ENCODE measurements around the gene DOCK7.

Gene DOCK7

DNA sequence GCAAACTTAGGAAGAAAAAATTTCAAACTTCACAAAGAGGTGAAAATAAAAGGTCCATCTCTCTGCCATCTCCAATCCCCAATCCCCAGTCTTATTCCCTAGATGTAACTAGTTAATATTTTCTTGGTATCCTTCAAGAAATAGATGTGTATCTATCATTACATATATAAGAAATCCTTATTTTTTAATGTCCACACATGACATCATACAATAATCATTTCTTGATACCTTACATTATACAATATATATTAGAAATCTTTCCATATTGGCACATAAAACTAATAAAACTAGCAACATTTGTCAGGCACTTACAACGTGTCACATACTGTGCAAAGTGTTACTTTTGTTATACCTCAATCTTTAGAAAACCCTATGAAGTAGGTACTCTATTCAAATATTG is 16.2 kb downstream of the DOCK7 start:
- TF ChIP-seq, protein P1, sequence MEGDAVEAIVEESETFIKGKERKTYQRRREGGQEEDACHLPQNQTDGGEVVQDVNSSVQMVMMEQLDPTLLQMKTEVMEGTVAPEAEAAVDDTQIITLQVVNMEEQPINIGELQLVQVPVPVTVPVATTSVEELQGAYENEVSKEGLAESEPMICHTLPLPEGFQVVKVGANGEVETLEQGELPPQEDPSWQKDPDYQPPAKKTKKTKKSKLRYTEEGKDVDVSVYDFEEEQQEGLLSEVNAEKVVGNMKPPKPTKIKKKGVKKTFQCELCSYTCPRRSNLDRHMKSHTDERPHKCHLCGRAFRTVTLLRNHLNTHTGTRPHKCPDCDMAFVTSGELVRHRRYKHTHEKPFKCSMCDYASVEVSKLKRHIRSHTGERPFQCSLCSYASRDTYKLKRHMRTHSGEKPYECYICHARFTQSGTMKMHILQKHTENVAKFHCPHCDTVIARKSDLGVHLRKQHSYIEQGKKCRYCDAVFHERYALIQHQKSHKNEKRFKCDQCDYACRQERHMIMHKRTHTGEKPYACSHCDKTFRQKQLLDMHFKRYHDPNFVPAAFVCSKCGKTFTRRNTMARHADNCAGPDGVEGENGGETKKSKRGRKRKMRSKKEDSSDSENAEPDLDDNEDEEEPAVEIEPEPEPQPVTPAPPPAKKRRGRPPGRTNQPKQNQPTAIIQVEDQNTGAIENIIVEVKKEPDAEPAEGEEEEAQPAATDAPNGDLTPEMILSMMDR (IDR thresholded peaks at IDR 0.05; ENCODE audit: unreplicated experiment in 3 of 3) = no peak
- Mint-ChIP-seq H3K4me1 (peaks cover 7% of the 10 kb centered on the region), H3K36me3 (ENCODE audit: low read depth) (peaks cover 18% of the 10 kb centered on the region), H3K27me3 (ENCODE audit: low read depth) (no peaks in the 10 kb centered on the region), H3K27ac (no peak overlapping the region), H3K9me3 (no peaks in the 10 kb centered on the region), H3K4me3 (no peak overlapping the region)

DNA sequence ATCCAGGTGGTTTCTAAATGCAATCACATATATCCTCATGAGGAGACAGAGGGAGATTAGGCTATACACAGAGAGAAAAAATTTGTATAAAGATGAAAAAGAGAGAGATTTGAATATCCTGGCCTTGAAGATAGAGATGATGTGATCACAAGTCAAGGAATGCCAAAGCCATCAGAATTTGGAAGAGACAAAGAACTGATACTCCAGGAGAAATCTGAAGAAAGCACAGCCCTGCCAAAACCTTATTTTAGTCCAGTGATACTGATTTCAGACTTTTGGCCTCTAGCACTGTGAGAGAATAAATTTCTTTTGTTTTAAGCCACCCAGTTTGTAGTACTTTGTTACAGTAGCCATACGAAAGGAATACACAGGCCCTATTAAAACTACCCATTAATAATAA is 33.4 kb downstream of the DOCK7 start:
- Mint-ChIP-seq H3K27ac (peak overlapping the region in 1 of 3 experiments; percentile 11), H3K27me3 (ENCODE audit: low read depth) (no peaks in the 10 kb centered on the region), H3K4me1 (peaks cover 6% of the 10 kb centered on the region), H3K36me3 (ENCODE audit: low read depth) (peaks cover 46% of the 10 kb centered on the region), H3K9me3 (peaks cover 5% of the 10 kb centered on the region), H3K4me3 (no peak overlapping the region)
- TF ChIP-seq, protein P1 (IDR thresholded peaks at IDR 0.05; ENCODE audit: unreplicated experiment in 3 of 3) = no peak

DNA sequence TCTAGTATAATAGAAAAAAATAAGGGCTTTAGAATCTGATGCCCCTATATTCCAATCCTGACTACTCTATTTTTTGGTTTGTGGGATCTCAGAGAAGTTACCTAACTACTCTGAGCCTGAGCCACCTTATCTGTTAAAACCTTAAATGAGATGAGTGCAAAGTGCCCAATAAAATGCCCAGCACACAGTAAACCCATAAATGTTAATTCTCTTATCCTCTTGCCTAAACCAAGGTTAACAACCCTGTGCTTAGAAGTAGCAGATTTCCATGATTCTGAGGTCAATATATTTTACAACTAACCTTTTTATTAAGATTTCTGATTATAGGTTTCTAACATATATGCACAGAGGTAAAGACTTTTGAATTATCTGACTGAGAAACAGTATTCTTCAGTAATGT is 35.8 kb downstream of the DOCK7 start:
- TF ChIP-seq, protein P1 (IDR thresholded peaks at IDR 0.05; ENCODE audit: unreplicated experiment in 3 of 3) = no peak
- Mint-ChIP-seq H3K27ac (no peak overlapping the region), H3K36me3 (ENCODE audit: low read depth) (peaks cover 46% of the 10 kb centered on the region), H3K9me3 (peaks cover 5% of the 10 kb centered on the region), H3K4me1 (peaks cover 6% of the 10 kb centered on the region), H3K4me3 (no peak overlapping the region), H3K27me3 (ENCODE audit: low read depth) (no peaks in the 10 kb centered on the region)

DNA sequence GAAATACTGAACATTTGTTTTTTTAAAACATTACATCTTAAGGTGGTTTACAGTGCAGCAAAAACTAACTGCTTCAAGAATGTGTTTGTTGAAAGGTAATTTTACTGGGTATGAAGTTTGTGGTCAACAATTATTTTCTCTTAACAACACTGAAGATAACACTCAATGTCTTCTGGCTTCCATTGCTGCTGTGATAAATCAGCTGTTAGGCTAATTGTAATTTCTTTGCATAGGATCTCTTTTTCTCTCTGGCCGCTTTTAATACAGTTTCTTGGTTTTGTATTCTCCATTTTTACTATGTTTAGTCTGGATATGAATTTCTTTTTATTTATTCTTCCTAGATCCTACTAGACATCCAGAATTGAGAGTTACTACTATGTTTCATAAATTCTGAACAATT is 44.9 kb downstream of the DOCK7 start:
- Mint-ChIP-seq H3K9me3 (peaks cover 15% of the 10 kb centered on the region), H3K27me3 (ENCODE audit: low read depth) (no peaks in the 10 kb centered on the region), H3K4me3 (no peak overlapping the region), H3K36me3 (ENCODE audit: low read depth) (peaks cover 84% of the 10 kb centered on the region), H3K27ac (no peak overlapping the region), H3K4me1 (no peaks in the 10 kb centered on the region)
- TF ChIP-seq, protein P1 (IDR thresholded peaks at IDR 0.05; ENCODE audit: unreplicated experiment in 3 of 3) = no peak

- peaks cover 79% of the 10 kb centered on the region for H3K36me3 Mint-ChIP-seq (ENCODE audit: low read depth)
- H3K4me3 Mint-ChIP-seq = no peak overlapping the region
- no peaks in the 10 kb centered on the region for H3K27me3 Mint-ChIP-seq (ENCODE audit: low read depth)
- TF ChIP-seq, protein P1 (IDR thresholded peaks at IDR 0.05; ENCODE audit: unreplicated experiment in 3 of 3) = no peak
- no peaks in the 10 kb centered on the region for H3K4me1 Mint-ChIP-seq
- peaks cover 6% of the 10 kb centered on the region for H3K9me3 Mint-ChIP-seq
- no peak overlapping the region for H3K27ac Mint-ChIP-seq
Measured at GRCh38 chr1:62637392-62638105, 50.6 kb downstream of the DOCK7 start.

- peaks cover 2% of the 10 kb centered on the region for H3K9me3 Mint-ChIP-seq
- H3K4me1 Mint-ChIP-seq = no peaks in the 10 kb centered on the region
- TF ChIP-seq, protein P1 (IDR thresholded peaks at IDR 0.05; ENCODE audit: unreplicated experiment in 3 of 3) = no peak
- H3K4me3 Mint-ChIP-seq = no peak overlapping the region
- H3K27ac Mint-ChIP-seq = no peak overlapping the region
- no peaks in the 10 kb centered on the region for H3K27me3 Mint-ChIP-seq (ENCODE audit: low read depth)
- H3K36me3 Mint-ChIP-seq (ENCODE audit: low read depth) = peaks cover 64% of the 10 kb centered on the region
Measured at GRCh38 chr1:62628506-62628905, 59.7 kb downstream of the DOCK7 start.

Data from nephron (organoid).